GM19468 (cell line): ENCODE results near the gene ADAMTS18.

Experiments used
- ATAC-seq: cut with Tn5 transposase; IDR thresholded peaks from one replicate; pipeline ENCODE4 v1.9.1; 2021; ENCODE audit warnings: mild to moderate bottlenecking, moderate library complexity, moderate number of reproducible peaks; ENCODE audit not compliant: unreplicated experiment; ENCODE audit errors: extremely low read depth

ADAMTS18 gene

DNA sequence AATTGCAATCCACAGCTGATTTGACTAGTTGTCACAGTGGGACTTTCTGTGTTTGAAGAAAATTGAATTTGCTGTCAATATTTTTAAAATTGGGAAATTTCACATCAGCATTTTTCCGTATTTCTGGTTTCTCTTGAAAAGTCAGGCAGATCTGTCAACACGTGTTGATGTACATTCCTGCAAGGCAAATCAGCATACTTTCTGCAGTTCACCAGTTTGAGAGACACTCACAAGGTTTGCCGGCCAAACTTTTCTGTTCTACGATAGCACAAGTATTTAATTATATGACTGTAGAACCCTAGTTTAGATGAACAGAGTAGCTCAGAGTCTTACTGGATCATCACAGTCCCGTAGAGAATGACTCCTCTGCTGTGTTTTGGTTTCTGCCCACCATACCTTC is 102.0 kb downstream of the ADAMTS18 start:
- no peak for ATAC-seq

- no peak for ATAC-seq
Measured at GRCh38 chr16:77331802-77332586, 102.8 kb downstream of the ADAMTS18 start.

- no peak for ATAC-seq
Measured at GRCh38 chr16:77331043-77331442, 103.8 kb downstream of the ADAMTS18 start.

- ATAC-seq, result no peak
Measured at GRCh38 chr16:77330332-77331042, 104.3 kb downstream of the ADAMTS18 start.

DNA sequence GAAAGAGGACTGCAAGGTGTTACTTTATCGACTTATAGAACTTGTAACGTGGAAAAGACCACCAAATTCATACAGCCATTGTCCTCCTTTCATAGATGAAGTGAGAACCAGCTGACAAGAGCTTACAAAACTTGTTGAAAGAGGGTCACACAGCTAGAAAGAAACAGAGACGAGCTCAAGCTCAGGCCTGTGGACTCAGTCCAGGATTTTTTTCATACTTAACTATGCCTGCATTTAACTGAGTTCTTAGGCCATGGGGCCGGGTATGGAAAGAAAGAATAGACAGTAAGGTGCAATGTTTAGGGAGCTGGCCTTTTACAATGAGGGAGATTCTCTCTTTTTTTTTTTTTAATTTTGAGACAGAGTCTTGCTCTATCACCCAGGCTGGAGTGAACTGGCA is 106.1 kb downstream of the ADAMTS18 start:
- ATAC-seq, result no peak

GRCh38 chr16:77328274-77328673 is 106.6 kb downstream of the ADAMTS18 start:
- no peak for ATAC-seq

GRCh38 chr16:77327717-77328116 is 107.1 kb downstream of the ADAMTS18 start:
- ATAC-seq, result no peak

- no peak for ATAC-seq
Measured at GRCh38 chr16:77324729-77325128, 110.1 kb downstream of the ADAMTS18 start.

DNA sequence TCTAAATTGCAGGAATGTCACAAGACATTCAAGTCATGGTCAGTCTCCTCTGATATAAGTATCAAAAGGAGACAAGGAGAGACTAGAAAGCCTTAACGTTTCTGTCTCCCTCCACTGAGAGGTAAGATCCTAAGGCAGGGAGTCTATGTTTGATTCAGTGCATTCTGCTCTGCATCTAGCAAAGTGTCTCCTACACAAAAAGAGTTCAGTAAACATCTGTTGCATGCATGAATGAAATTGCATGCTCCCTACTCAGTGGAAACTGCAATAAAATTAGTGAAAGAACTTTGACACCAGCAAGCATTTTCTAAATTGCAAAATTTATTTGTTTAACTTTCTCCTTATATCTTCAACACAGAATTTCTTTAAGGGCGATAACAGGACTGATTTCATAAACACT is 111.1 kb downstream of the ADAMTS18 start:
- no peak for ATAC-seq

DNA sequence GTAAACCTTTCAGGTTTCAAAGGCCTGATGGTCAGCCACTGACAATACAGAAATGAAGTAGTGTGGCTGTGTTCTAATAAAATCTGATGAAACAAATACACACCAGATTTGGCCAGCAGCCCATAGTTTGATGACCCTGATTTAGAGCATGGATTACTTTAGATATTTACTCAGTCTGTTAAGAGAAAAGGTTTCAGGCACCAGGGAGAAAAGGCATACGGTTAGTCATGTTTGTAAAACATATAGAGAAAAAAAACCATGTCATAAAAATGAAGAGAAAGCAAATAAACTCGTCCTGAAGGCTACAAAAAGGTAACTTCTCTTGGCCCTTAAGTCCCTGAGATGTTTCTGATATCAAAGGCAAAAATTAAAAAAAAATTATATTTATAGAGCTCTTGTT is 112.1 kb downstream of the ADAMTS18 start:
- ATAC-seq, result no peak

DNA sequence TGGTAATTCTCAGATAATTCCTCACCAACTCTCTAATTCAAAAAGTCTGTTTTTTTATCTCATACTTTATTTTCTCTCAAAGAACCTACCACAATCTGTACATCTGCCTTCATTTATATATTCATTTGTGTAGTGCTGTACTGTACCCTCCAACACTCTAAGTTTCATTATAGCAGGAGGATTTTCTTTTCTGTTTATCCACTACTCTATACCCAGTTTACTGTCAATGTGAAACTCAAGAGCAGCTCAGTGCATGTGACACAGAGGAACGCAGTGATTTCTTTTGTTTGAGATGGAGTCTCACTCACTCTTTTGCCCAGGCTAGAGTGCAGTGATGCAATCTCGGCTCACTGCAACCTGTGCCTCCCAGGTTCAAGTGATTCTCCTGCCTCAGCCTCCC is 117.8 kb downstream of the ADAMTS18 start:
- ATAC-seq, result no peak

DNA sequence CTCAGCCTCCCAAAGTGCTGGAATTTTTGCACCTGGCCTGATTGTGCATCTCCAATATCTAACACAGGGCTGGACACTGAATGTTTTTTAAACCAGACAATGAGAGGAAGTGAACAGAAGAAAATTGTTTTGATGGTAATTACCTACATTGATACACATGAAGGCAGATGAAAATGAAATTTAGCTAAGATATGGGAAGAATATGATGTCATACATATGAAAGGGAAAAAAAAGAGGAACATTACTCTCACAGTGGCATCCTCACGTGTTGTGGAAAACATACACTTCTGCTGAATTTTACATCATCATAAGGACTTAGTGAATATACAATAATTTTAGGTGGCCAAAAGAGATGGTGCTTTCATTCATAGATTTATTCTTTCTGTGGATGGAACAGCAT is 124.0 kb downstream of the ADAMTS18 start:
- ATAC-seq, result no peak

DNA sequence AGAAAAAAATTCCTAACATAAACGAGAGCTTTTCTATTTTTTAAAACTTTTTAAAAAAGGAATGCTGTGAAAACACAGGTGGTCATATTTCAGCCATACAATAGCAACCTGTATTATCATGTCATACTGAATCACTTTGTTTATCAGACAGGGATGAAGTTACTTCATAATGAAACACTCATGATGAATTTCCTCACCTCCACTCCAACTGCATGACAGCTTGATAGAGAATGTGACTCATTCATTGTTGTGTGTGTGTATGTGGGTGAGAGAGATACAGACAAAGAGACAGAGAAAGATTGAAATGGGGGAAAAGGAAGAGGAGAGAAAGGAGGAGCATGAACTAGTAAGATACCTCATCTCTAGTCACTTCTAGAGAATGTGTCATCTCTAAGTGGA is 126.7 kb downstream of the ADAMTS18 start:
- no peak for ATAC-seq

DNA sequence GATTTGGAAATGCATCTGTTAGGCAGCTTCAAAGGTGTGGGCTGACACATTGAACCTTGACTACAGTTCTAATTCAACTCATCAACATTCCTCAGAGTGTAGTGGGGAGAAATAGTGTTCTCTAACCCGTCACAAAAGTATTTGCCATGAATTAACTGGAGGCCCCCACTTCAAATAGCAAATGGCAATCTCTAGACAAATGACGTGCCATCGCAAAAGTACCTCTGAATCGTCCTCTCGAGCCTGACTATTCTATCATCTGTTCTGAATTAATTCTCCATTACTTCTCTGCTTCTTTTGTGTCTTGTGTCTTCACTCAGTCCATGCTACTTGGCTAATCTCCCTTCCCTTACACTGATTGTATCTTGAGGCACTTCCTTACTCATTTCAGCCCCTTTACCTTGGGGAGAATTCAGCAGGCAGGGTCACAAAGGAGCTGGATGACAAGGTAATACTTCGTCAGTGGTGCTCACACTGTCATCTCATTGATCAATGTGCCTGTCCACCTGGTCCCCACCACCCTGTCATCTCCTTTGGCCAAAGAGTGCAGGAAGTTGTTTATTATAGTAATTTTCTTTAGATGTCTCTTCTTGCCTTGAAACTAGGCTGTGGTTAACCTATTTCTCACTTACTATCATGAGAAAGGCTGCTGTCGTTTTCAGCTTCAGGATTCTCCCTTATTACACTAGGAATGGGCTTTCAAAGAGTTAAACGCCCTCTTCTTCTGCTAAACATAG is 127.2 kb downstream of the ADAMTS18 start:
- ATAC-seq, result no peak

DNA sequence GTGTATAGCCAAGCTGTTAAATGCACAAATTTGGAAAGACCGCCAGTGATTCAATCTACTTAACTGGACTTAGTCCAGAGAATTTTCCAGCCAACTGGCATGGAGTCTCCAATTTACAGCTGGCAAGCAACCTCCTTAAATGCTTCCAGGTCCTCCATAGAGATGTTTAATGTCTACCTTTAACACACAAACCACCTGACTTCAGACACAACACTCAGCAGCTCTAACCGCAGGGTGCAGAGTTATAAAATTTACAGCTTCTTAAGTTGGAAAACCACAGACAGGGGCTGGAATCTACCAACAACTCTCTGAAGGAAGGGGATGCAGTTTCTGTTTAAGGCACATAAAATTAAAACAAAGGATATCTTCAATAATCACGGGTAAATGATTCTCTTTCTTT is 128.8 kb downstream of the ADAMTS18 start:
- no peak for ATAC-seq

GRCh38 chr16:77304877-77305276 is 130.0 kb downstream of the ADAMTS18 start:
- ATAC-seq, result no peak

DNA sequence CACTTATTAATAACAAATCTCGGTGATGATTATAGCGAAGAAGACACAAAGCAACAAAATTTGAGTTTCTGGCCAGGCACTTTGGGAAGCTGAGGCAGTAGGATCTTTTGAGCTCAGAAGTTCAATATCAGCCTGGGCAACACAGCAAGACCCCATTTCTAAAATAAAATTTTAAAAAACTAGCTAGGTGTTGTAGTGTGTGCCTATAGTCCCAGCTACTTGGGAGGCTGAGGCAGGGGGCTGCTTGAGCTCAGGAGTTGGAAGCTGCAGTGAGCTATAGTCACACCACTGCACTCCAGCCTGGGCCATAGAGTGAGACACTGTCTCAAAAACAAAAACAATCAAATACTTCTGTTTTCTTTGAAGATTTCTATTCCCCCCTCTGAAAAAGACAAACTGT is 130.7 kb downstream of the ADAMTS18 start:
- ATAC-seq, result no peak

DNA sequence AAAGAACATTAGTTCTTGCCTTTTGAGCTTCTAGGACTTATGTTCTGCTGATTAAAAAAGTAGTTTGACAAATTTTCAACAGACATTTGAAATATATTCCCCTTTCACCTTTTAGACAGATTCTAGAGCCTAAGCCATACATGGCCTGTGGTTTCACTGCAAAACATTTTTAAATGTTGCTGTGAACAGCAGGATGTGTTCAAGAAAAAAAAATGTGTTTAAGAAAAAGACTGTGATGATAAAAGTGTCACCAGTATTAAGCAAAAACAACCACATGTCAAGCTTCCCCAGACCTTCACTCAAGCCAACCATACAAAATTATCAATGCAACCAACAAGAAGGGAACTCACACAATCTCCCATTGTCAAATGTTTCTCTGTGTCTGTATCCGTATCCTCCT is 132.2 kb downstream of the ADAMTS18 start:
- no peak for ATAC-seq

DNA sequence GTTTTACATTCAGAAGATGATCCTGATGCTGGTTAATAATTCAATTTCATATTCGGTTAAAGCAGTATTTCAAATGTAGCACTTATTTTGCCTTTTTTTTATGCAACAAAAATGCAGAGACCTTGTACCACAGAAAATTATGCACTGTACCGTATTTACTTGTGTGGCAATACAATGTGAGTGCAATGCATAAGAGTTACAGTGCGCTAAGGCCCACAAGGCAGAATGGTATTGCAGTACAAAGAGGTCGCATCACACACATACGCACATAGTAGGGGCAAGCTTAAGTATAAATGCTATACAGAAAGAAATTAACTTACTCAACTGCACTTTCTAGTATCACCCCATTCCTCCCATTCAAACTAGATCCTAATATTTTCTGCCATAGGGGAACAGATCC is 132.6 kb downstream of the ADAMTS18 start:
- ATAC-seq, result no peak

DNA sequence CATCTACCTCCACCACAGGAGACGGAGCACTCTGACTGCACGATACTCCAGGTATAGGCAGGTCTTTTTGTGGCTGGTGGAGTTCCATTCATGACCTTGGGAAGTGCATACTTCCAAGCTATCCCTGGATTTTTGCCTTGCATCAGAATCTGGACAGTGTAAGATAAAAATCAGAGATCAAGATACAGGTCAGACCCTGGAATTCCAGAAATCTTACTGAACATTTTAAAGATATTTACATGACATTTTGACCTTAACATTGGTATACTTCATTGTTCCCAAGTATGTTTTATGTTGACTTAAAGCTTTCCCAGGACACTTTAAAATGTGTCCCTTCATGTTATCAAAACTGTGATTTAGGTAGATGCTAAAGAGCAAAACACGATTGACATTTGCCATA is 134.6 kb downstream of the ADAMTS18 start:
- ATAC-seq, result no peak

- no peak for ATAC-seq
Measured at GRCh38 chr16:77299395-77299794, 135.4 kb downstream of the ADAMTS18 start.
